ENCODE measurements around the gene GRM7.

DNA sequence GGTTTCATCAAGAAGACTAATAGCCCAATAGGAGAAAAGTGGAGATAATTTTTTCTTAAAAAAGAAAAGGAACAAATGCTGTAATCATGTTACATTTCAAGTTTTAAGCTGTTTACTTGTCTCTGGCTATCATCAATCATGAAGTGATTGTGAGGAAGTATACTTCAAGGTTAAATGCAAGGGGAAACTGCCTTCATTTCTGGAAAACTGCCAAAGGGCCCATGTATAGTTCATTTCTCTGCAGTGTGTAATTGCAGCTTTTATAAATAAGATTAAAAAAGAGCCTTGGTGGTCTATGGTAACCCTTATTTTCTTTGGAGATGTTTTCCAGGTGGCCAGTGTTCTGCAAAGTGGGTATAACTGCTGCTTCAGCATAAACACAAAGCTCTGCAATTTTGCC, 101.9 kb downstream of the GRM7 start:
- TF ChIP-seq, protein P1, sequence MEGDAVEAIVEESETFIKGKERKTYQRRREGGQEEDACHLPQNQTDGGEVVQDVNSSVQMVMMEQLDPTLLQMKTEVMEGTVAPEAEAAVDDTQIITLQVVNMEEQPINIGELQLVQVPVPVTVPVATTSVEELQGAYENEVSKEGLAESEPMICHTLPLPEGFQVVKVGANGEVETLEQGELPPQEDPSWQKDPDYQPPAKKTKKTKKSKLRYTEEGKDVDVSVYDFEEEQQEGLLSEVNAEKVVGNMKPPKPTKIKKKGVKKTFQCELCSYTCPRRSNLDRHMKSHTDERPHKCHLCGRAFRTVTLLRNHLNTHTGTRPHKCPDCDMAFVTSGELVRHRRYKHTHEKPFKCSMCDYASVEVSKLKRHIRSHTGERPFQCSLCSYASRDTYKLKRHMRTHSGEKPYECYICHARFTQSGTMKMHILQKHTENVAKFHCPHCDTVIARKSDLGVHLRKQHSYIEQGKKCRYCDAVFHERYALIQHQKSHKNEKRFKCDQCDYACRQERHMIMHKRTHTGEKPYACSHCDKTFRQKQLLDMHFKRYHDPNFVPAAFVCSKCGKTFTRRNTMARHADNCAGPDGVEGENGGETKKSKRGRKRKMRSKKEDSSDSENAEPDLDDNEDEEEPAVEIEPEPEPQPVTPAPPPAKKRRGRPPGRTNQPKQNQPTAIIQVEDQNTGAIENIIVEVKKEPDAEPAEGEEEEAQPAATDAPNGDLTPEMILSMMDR (IDR thresholded peaks at IDR 0.05; ENCODE audit: low read depth, low read length, missing input control): no peak
- TF ChIP-seq NR2F2 (IDR thresholded peaks at IDR 0.05) (no peak), JUND (IDR thresholded peaks at IDR 0.05) (no peak), HNF4G (IDR thresholded peaks at IDR 0.05) (no peak), RXRA (IDR thresholded peaks at IDR 0.05) (no peak), TAF1 (conservative IDR thresholded peaks at IDR 0.05) (no peak), RAD21 (IDR thresholded peaks at IDR 0.05) (no peak)

Measured in liver (tissue), 3 donors.